ENCODE measurements around the gene CERK.

GRCh38 chr22:46750863-46751443, 12.9 kb upstream of the CERK start:
- TF ChIP-seq, protein P1, sequence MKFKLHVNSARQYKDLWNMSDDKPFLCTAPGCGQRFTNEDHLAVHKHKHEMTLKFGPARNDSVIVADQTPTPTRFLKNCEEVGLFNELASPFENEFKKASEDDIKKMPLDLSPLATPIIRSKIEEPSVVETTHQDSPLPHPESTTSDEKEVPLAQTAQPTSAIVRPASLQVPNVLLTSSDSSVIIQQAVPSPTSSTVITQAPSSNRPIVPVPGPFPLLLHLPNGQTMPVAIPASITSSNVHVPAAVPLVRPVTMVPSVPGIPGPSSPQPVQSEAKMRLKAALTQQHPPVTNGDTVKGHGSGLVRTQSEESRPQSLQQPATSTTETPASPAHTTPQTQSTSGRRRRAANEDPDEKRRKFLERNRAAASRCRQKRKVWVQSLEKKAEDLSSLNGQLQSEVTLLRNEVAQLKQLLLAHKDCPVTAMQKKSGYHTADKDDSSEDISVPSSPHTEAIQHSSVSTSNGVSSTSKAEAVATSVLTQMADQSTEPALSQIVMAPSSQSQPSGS (CRISPR knock-in tag; IDR thresholded peaks at IDR 0.05; ENCODE audit: borderline replicate concordance, low read depth) = no peak
- TF ChIP-seq FOXP1 (CRISPR knock-in tag; IDR thresholded peaks at IDR 0.05; ENCODE audit: borderline replicate concordance) = no peak

Data from WTC11 (cell line).